M059J (cell line): ENCODE measurements around the gene FGFBP3. TPM values are rescaled to one million over a fixed set of nuclear protein-coding genes. Genes with fewer than 3 reads are reported as not detected.

Source experiments
- DNase-seq: peaks from one replicate; pipeline ENCODE4 v3.0.0-alpha.2; 2012; ENCODE audit warnings: low read depth
- total RNA-seq: library from RNA; depleted of rRNA; stranded (reverse); fragments of >200 nt; shearing (Covaris generic); gene quantifications from 2 replicates; pipeline ENCODE4 v1.2.3, GENCODE V29; 2014; rRNA removed

Gene FGFBP3, protein sequence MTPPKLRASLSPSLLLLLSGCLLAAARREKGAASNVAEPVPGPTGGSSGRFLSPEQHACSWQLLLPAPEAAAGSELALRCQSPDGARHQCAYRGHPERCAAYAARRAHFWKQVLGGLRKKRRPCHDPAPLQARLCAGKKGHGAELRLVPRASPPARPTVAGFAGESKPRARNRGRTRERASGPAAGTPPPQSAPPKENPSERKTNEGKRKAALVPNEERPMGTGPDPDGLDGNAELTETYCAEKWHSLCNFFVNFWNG
- total RNA-seq = 0.05 and 0.94 TPM in 2 replicates

GRCh38 chr10:91909117-91909677 is at the start of gene FGFBP3:
TSS of gene FGFBP3 (minus strand) at chr10:91909486. CDS start at chr10:91908969, 517 bp downstream.
- DNase-seq = peak; percentile 62

DNA sequence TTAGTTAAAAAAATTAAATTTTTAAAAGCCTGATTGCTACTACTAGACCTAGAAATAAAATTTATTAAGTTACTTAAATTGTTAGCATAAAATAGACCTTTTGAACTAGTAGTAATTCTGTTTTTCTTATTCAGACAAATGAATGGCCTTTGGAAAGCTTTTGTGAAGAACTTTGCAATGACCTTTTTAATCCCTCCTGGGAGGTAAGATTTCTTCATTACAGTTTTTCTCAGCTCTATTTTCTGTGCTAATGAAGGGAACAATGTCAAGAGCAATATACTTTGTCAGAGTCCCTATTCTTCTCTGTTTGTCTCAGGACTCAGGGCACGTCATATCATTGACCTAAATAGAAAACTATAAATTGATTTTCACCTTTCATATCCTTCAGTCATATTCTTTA is 47.8 kb upstream of the FGFBP3 start:
- DNase-seq = no peak

DNA sequence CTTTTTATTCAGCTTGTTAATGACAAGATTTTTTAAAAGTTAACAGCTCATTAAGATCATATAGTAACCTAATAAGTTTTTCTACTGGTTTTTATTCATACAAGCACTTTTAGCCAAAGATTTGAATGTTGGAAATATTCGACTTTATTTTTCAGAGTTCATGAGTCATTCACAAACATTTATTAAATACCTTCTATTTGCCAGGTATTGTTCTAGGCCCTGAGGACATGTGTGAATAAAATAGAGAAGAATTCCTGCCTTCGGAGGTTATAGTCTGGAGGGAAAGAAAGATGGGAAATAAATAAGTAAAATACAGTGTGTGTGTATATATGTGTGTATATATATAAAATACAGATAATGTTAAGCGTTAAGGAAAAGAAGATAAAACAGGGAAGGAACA is 45.8 kb upstream of the FGFBP3 start:
- DNase-seq = peak; percentile 21

DNA sequence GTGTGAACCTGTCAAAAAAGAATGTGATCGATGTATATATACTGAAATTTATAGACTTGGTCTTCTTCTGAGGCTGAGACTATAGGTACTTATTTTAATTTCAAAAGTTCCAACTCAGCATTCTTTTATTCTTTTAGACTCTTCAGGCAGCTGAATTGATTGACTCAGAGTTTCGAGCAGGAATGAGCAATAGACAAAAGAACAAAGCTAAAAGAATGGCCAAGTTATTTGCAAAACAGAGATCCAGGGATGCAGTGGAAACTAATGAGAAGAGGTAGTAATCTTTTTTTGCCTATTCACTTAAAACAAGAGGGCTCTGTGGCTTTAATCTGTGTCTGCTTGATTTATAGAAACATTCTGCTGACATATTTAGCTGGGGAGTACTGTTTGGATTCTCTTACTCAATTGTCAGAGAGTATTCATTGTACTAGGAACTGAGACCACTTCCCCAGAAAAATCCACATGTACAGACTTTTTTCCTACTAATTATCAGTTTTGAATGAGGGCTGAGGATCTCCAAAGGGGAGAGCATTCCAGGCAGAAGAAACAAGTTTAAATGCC is 44.4 kb upstream of the FGFBP3 start:
- DNase-seq = no peak

DNA sequence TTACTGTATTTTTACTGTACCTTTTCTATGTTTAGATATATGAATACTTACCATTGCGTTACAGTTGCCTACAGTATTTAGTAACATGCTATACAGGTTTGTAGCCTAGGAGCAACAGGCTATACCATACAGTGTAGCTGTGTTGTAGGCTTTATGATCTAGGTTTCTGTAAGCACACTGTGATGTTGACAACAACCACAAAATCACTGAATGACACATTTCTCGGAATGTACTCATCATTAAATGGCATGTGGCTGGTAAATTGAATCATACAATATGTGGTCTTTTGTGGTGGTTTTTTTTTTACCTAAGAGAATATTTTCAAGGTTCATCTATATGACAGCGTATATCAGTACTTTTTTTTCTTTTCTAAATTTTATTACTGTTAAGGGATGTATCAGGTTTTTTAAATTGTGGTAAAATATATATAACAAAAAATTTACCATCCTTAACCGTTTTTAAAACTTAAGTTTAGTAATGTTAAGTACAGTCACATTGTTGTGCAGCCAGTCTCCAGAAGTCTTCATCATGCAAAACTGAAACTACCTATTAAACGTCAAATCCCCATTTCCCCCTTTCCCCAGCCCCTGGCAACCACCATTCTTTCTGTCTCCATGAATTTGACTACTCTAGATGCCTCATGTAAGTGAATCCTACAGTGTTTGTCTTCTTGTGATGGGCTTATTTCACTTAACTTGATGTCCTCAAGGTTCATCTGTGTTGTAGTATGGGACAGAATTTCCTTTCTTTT is 35.8 kb upstream of the FGFBP3 start:
- peak; percentile 72 for DNase-seq

GRCh38 chr10:91941426-91941825 is 32.1 kb upstream of the FGFBP3 start:
- DNase-seq = no peak

GRCh38 chr10:91939653-91940052 is 30.4 kb upstream of the FGFBP3 start:
- DNase-seq = no peak

GRCh38 chr10:91935886-91936285 is 26.6 kb upstream of the FGFBP3 start:
- peak; percentile 15 for DNase-seq

GRCh38 chr10:91932737-91933136 is 23.5 kb upstream of the FGFBP3 start:
- DNase-seq = no peak

DNA sequence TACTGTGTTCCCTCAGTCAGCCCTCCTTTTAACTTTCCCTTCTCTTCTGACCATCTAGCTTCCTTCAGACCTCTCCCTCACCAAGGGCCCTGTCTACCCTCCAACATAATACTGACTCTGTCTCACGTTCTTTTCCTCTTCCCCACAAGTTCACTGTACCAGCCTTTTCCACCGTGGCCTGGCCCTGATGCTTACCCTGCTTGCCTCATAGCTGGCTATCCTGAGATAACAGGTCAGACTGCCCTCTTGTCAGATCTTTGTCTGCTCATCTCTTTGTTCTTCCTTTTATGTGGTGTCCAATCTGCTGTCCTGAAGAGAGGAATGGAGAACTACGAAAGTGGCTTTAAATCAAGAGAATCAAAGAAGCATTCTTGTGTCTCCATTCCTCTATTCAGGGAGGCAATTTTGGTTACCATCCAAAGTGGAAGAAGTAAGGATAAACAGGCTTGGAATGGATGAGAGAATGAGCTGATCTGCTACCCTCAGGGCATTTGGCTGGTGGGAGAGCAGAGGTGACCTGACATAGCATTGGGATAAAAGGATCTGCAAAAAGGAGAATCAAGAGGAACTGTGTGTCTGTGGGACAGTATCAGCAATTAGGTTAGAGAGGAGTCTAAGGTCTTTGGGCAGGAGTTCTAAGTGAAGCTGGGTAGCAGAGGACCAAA is 22.4 kb upstream of the FGFBP3 start:
- peak; percentile 74 for DNase-seq

- no peak for DNase-seq
These were observed 21.7 kb upstream of the FGFBP3 start for GRCh38 chr10:91930939-91931338.

DNA sequence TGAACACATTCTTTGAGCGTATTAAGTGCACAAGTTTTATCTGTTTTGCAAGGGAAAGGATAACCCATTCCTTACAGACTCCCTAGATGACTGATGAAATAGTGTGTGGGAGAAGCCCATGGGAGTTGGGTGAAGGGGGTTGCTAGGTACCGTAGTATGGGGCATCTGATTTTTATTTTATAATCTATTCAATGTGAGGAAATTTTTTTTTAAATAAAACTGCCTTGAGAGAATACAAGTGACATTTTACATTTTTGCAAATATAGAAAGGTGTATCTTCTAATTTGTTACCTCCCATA is 15.7 kb upstream of the FGFBP3 start:
- DNase-seq = no peak

GRCh38 chr10:91924212-91925021 is 15.1 kb upstream of the FGFBP3 start:
- peak; percentile 25 for DNase-seq

- DNase-seq = peak; percentile 89
These were observed 14.3 kb upstream of the FGFBP3 start, which contains the start of gene BTAF1 for GRCh38 chr10:91923371-91924211. TSS of gene BTAF1 (plus strand) at chr10:91923770. CDS start at chr10:91924077, 307 bp downstream.

DNA sequence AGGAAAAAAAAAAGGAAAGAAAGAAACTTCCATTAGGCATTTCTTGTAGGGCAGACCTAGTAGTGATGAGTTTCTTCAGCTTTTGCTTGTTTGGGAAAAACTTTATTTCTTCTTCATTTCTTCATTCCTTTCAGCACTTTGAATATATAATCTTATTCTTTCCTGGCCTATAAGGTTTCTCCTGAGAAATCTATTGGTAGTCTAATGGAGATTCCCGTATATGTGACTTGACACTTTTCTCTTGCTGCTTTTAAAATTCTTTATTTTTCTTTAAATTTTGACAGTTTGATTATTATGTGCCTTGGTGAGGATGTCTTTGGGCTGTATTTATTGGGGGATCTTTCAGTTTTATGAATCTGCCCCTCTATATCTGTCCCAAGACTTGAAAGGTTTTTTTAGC is 10.4 kb upstream of the FGFBP3 start:
- no peak for DNase-seq

DNA sequence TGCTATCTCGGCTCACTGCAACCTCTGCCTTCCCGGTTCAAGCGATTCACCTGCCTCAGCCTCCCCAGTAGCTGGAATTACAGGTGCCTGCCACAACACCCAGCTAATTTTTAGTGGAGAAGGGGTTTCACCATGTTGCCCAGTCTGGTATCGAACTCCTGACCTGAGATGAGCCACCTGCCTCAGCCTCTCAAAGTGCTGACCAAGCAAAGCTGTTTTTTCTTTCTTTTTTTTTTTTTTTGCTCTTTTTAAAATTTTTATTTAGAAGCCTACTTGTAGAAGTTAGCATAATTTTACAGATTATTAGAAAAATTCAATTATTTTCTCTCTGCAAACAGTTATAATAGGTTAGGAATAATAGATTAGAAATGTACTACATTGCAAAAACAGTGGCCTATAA is 1.2 kb upstream of the FGFBP3 start:
- DNase-seq = no peak

DNA sequence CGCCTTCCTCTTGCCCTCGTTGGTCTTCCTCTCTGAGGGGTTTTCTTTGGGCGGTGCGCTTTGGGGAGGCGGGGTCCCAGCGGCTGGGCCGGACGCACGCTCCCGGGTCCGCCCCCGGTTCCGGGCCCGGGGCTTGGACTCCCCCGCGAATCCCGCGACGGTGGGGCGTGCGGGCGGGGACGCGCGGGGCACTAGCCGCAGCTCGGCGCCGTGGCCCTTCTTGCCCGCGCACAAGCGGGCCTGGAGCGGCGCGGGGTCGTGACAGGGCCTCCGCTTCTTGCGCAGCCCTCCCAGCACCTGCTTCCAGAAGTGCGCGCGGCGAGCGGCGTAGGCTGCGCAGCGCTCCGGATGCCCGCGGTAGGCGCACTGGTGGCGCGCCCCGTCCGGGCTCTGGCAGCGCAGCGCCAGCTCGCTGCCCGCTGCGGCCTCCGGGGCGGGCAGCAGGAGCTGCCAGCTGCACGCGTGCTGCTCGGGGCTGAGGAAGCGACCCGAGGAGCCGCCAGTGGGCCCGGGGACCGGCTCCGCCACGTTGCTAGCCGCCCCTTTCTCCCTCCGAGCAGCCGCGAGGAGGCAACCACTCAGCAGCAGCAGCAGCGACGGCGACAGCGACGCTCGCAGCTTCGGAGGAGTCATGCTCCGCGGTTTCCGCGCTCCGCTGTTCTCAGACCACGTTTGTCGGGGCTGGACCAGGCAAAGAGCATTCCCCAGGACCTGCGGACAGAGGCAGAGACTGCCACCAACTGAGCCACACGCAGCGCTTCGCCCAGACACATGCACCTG is 759 bp downstream of the FGFBP3 start:
- peak; percentile 83 for DNase-seq

DNA sequence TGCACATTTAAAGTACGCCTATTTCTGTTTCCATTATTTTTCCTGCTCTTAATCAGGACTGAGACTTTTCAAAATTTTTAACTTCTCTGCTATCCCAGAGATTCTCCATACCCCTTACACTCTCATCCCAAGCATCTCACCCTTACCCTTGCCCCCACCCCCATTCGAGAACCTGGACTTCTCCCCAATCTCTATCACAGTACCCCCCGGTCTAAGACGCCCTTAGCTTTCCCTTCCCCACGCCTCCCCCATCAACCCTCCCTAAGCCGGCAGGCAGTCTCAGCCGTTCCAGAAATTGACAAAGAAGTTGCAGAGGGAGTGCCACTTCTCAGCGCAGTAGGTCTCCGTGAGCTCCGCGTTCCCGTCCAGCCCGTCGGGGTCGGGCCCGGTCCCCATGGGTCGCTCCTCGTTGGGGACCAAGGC is 1.4 kb downstream of the FGFBP3 start:
- no peak for DNase-seq

DNA sequence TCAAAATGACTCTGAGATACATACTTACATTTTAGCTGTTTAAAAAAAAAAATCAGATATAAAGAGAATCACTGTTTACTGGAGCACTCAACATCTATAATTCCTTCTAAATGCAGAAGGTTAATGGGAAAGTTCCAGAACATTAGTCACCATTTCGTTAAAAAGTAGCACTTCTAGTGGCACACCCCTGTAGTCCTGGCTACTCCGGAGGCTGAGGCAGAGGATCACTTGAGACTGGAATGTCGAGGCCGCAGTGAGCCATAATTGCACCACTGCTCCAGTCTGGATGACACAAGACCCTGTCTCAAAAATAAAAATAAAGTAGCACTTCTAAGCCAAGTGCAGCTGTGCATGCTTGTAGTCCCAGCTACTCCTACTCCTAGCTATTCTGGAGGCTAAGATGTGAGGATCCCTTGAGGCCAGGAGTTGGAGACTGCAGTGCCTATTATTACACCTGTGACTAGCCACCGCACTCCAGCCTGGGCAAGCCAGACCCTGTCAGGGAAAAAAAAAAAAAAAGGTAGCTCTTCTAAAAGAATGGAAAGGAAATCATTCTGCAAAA is 2.2 kb downstream of the FGFBP3 start:
- no peak for DNase-seq
